Kidney (tissue), 14 donors: ENCODE measurements around the gene ARHGEF17. TPM values are rescaled to one million over a fixed set of nuclear protein-coding genes. Genes with fewer than 3 reads are reported as not detected.

Experiments used
- DNase-seq, 5 donors: peaks; one replicate each; pipeline ENCODE4 v3.0.0-alpha.2; 2013 to 2020
- FAIRE-seq: peaks from 2 replicates; lab custom pipeline; 2012; peaks lifted over from hg19 to GRCh38; lab: Jason Lieb, UNC
- H3K27ac ChIP-seq, 2 donors: one replicate each; pipeline ENCODE4 v1.7.0; 2013; ENCODE audit warnings: low read depth in 2 of 2, low read length in 2 of 2, inconsistent platforms in 1 of 2
- H3K27me3 ChIP-seq: one replicate; pipeline ENCODE4 v1.7.1; 2013; ENCODE audit warnings: low read length, inconsistent platforms; ENCODE audit not compliant: control insufficient read depth, insufficient read depth
- H3K36me3 ChIP-seq, 3 donors: one replicate each; pipeline versions ENCODE4 v1.7.0 to v1.7.1; 2013; ENCODE audit warnings: low read length in 3 of 3, control low read depth in 1 of 3, inconsistent platforms in 1 of 3; ENCODE audit not compliant: insufficient read depth in 3 of 3, control insufficient read depth in 2 of 3
- H3K4me1 ChIP-seq, 3 donors: one replicate each; pipeline versions ENCODE4 v1.7.0 to v1.7.1; 2013; ENCODE audit warnings: low read length in 3 of 3, inconsistent platforms in 1 of 3, low read depth in 1 of 3; ENCODE audit not compliant: control insufficient read depth in 2 of 3, insufficient read depth in 2 of 3
- H3K4me3 ChIP-seq, 3 donors: one replicate each; pipeline versions ENCODE4 v1.7.0 to v1.8.1; 2013; ENCODE audit warnings: low read length in 3 of 3, control low read depth in 1 of 3, inconsistent platforms in 1 of 3
- H3K9ac ChIP-seq, 3 donors: one replicate each; pipeline versions ENCODE4 v1.7.0 to v1.7.1; 2013; ENCODE audit warnings: low read length in 3 of 3, control low read depth in 1 of 3, inconsistent platforms in 1 of 3
- H3K9me3 ChIP-seq, 3 donors: one replicate each; pipeline versions ENCODE4 v1.7.0 to v1.7.1; 2013; ENCODE audit warnings: low read length in 3 of 3, control low read depth in 1 of 3, inconsistent platforms in 1 of 3; ENCODE audit not compliant: control insufficient read depth in 2 of 3, insufficient read depth in 1 of 3
- intact Hi-C: fragments of 100-400 bp; cut with DNase I; formaldehyde crosslinking; loops from one replicate; pipeline ENCODE4 v1.11.1; 2022
- polyA plus RNA-seq: library from polyadenylated mRNA; stranded (reverse); fragments of 350-450 nt; fragmentation: Illumina TruSeq; extraction: RNeasy Lipid Tissue Mini Kit (QIAGEN cat#74804); gene quantifications from one replicate; pipeline ENCODE4 v1.2.3, GENCODE V29; 2014; ENCODE audit warnings: low read depth, low replicate concordance; ENCODE audit not compliant: insufficient read depth
- total RNA-seq: library from RNA; stranded (reverse); fragmentation: NEBNext Ultra II Directional; extraction: Animal tissue kit (Norgen Biotek cat#: 25700); gene quantifications from one replicate; pipeline ENCODE4 v1.2.1, GENCODE V29; 2021
- TF ChIP-seq, protein P1 (sequence below): IDR thresholded peaks from 3 replicates; pipeline ENCODE4 v1.5.1; 2012; ENCODE audit warnings: mild to moderate bottlenecking, moderate library complexity, borderline replicate concordance; ENCODE audit not compliant: insufficient read depth; ENCODE audit errors: extremely low read depth
- donor health status: control.
- donor health status: control.
- donor health status: control.
- donor health status: control.
- donor health status: control.
- donor health status: DM: yes; HTN: yes; CAD: no.
- donor health status: Normal renal cell carcinoma (clear cell type).

Gene ARHGEF17
- total and polyA plus RNA-seq, 2 donors from 2014 or later = 36.6 to 68.2 TPM

DNA sequence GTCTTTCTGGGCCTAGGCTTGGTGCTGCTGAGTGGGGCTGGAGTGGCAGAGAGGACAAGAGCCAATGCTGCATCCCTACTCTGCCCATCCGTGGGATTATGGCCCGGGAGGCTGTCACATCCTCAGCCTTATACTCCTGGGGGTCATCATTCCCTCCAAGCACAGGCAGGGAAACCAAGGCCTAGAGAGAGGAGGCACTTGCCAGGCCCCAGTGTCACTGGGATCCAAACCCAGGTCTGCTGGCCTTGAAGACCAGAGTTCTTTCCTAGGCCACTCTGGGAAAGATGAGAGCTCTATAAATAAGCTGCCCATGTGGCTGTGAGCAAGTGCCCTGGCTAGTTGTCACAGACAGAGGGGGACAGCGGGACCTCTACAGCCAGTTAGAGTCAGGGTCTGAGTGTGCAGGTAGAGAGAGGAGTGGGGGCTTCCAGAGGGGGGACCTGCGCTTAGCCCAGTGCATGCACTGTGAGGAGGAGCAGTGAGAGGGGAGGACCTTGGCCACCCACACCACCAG lies 72.9 kb downstream of the ARHGEF17 start:
- TF ChIP-seq, protein P1, sequence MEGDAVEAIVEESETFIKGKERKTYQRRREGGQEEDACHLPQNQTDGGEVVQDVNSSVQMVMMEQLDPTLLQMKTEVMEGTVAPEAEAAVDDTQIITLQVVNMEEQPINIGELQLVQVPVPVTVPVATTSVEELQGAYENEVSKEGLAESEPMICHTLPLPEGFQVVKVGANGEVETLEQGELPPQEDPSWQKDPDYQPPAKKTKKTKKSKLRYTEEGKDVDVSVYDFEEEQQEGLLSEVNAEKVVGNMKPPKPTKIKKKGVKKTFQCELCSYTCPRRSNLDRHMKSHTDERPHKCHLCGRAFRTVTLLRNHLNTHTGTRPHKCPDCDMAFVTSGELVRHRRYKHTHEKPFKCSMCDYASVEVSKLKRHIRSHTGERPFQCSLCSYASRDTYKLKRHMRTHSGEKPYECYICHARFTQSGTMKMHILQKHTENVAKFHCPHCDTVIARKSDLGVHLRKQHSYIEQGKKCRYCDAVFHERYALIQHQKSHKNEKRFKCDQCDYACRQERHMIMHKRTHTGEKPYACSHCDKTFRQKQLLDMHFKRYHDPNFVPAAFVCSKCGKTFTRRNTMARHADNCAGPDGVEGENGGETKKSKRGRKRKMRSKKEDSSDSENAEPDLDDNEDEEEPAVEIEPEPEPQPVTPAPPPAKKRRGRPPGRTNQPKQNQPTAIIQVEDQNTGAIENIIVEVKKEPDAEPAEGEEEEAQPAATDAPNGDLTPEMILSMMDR = no peak
- peaks cover 0 to 19% (median 4%) of the 10 kb centered on the region in 3 donors for H3K4me1 ChIP-seq
- H3K36me3 ChIP-seq = no peaks in the 10 kb centered on the region
- H3K9me3 ChIP-seq = no peaks in the 10 kb centered on the region
- no peak overlapping the region for H3K9ac ChIP-seq
- intact Hi-C loops = no loop called here
- no peak overlapping the region for H3K4me3 ChIP-seq
- DNase-seq (no peak), FAIRE-seq (no peak)
- H3K27ac ChIP-seq = no peak overlapping the region
- no peaks in the 10 kb centered on the region for H3K27me3 ChIP-seq

GRCh38 chr11:73381589-73381988 lies 73.5 kb downstream of the ARHGEF17 start:
- FAIRE-seq = no peak
- no peak overlapping the region for H3K9ac ChIP-seq
- H3K4me1 ChIP-seq = peaks cover 0 to 18% (median 4%) of the 10 kb centered on the region in 3 donors
- TF ChIP-seq, protein P1 = no peak
- no peaks in the 10 kb centered on the region for H3K9me3 ChIP-seq
- no peak overlapping the region for H3K4me3 ChIP-seq
- H3K36me3 ChIP-seq = no peaks in the 10 kb centered on the region
- DNase-seq = no peak
- intact Hi-C loops = no loop called here
- H3K27ac ChIP-seq = no peak overlapping the region
- no peaks in the 10 kb centered on the region for H3K27me3 ChIP-seq

GRCh38 chr11:73382183-73382582 lies 74.1 kb downstream of the ARHGEF17 start:
- Histone ChIP-seq H3K36me3 (no peaks in the 10 kb centered on the region), H3K27ac (no peak overlapping the region), H3K9me3 (no peaks in the 10 kb centered on the region), H3K9ac (no peak overlapping the region), H3K4me3 (no peak overlapping the region), H3K4me1 (peaks cover 0 to 14% (median 4%) of the 10 kb centered on the region in 3 donors), H3K27me3 (no peaks in the 10 kb centered on the region)
- intact Hi-C loops = no loop called here
- TF ChIP-seq, protein P1 = no peak
- no peak for DNase-seq
- no peak for FAIRE-seq

DNA sequence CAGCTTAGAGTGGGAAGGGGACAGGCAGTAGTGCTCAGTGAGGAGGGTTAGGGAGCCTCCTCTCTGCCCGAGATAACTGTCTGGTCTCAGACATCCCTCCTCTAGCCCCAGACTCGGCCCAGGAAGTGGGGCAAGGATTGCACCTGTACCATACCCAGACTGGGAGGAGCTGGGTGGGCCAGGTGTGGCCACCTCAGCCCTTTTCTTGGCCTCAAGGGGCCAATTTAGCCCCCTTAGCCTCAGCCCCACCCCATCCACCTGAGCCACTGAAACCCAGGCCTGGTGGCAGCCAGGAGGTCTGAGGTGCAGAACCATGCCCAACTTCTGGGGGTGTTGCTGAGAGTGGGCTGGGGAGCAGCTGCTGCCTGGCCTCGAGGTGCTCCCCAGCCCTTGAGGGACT lies 74.7 kb downstream of the ARHGEF17 start:
- H3K4me3 ChIP-seq = no peak overlapping the region
- no peaks in the 10 kb centered on the region for H3K9me3 ChIP-seq
- H3K4me1 ChIP-seq = peaks cover 0 to 12% (median 4%) of the 10 kb centered on the region in 3 donors
- no peaks in the 10 kb centered on the region for H3K27me3 ChIP-seq
- peak overlapping the region in 1 of 3 donors; percentile 19 for H3K9ac ChIP-seq
- peak overlapping the region; percentile 4 to 30 for H3K27ac ChIP-seq
- DNase-seq = no peak
- intact Hi-C loops = no loop called here
- TF ChIP-seq, protein P1 = no peak
- no peak for FAIRE-seq
- H3K36me3 ChIP-seq = no peaks in the 10 kb centered on the region
